DMS53 treated with DMSO at 0.1 percent for 48 hours (cell line): ENCODE measurements around the gene MOCS3.
A peak's percentile ranks its signal among the peaks of the same experiment; 100 is the strongest.

Source experiments
- DNase-seq: peaks from one replicate; lab custom pipeline; 2025; ENCODE audit not compliant: unreplicated experiment; lab: John Stamatoyannopoulos, UW

The MOCS3 gene

DNA sequence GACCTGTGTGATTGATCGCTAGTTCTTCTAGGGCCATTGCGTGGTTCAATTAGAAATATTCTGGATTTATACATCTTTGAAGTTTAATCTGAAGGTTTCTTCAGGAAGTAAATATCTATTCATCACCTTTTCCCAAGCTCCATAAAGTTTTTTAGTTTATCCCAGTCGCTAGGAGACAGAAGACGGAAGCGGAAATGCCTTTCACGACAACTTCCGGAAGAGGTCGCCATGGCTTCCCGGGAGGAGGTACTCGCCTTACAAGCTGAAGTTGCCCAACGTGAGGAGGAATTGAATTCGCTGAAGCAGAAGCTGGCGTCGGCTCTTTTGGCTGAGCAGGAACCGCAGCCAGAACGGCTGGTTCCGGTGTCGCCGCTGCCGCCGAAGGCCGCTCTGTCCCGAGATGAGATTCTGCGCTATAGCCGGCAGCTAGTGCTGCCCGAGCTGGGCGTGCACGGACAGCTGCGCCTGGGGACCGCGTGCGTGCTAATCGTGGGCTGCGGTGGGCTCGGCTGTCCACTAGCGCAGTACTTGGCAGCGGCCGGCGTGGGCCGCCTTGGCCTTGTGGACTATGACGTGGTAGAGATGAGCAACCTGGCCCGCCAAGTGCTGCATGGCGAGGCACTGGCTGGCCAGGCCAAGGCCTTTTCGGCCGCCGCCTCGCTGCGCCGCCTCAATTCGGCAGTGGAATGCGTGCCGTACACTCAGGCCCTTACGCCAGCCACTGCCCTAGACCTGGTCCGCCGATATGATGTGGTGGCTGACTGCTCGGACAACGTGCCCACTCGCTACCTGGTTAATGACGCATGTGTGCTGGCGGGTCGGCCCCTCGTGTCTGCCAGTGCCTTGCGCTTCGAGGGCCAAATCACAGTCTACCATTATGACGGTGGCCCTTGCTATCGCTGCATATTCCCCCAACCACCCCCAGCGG is at the start of gene MOCS3:
Gene MOCS3, plus strand, starts transcription at position 204 of the 928 bp plus-strand sequence. Its CDS starts 25 bp downstream, at position 229.
- DNase-seq, result peak; percentile 95

GRCh38 chr20:50909413-50909812 is 49.2 kb upstream of the MOCS3 start:
- no peak for DNase-seq

GRCh38 chr20:50911030-50911429 is 47.6 kb upstream of the MOCS3 start:
- DNase-seq, result no peak

DNA sequence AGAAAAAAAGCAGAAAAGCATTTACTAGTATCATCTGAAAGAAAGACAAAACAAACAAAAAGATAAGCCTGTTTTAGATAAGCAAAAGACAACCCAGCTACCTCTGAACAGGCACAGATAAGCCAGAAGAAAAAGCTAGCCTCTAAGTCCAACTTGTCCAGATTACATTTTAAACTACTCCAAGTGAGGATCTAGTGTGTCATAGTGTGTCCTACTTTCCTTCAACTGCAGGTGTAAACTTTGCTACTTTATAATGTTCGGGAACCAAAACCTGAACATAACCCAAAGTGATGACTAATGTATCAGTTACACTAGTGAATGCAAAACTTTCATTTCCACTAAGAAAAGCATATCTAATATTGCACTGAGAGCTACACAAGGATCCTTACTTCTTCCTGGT is 46.9 kb upstream of the MOCS3 start:
- no peak for DNase-seq

GRCh38 chr20:50913690-50914375 is 44.8 kb upstream of the MOCS3 start:
- DNase-seq, result no peak

GRCh38 chr20:50915424-50915823 is 43.2 kb upstream of the MOCS3 start:
- no peak for DNase-seq

DNA sequence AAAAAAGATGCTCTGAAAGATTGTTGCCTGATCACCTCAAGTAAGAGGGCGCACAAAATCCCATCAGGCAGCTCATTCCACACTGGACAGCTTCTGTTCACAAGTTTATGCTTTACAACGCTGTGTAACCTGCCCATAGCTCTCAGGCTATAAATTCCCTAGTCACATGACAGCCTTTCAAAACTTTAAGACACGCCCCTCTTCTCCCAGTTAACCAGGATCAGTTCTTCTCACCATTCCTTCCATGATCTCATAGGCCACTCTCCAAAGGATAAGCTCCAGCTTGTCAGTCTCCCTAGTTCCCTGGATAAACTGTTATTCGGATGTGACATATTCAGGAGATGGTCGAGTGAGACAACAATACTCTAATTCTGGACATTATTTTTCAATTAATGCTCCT is 42.4 kb upstream of the MOCS3 start:
- DNase-seq, result no peak

DNA sequence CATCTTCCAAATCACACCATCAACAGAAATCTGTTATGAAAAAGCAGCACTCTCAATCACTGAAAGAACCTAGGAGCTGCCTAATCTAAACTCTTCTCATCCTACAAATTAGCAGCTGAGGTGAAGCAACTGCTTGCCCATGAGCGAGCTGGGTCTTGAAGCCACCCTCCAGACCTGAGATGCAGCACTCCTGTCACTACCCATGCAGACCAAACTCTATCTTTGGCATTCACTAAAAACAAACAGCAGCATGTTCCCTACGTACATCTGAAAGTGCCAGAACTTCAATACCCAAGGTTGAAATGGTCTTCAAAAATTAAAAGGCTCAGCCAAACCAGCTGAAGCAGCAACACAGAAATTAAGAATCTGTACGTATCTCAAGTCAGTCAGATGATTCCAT is 41.7 kb upstream of the MOCS3 start:
- no peak for DNase-seq

DNA sequence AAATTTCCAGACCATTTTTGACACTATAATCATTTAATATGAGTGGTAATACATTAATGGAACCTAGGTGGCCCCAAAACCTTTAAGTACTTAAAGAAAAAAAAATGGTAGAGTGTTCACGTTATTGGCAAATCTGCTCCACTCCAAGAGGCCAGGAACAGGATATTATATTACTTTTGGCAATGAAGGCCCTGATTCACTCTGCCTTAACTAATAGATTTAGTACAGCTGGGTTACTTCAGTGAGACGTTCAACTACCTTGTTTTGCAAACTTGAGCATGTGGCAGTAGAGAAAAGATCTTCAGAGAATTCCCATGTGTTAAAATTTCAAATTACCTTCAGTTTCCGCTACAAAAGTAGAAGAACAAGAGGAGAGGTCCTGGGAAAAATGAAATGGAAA is 40.2 kb upstream of the MOCS3 start:
- no peak for DNase-seq

DNA sequence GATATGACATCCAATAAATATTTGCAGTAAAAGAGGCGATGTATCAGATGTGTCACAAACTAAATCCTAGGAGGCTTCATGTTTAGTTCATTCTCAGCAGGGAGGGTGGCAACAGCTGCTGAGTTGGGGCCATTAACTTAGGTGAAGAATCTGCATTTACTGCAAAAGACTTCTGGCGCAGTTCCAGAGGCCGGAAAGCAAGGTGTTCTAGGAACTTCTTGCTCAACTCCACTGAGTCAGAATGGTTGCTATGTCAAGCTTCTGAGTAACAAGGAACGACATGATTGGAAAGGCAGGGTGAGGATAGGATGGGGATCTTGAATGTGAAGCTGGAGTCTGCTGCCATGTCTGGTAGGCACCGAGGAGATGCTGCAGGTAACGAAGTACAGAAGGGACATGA is 39.1 kb upstream of the MOCS3 start:
- DNase-seq, result no peak

GRCh38 chr20:50920997-50921396 is 37.6 kb upstream of the MOCS3 start:
- DNase-seq, result no peak

GRCh38 chr20:50921803-50922501 is 36.7 kb upstream of the MOCS3 start:
- no peak for DNase-seq

DNA sequence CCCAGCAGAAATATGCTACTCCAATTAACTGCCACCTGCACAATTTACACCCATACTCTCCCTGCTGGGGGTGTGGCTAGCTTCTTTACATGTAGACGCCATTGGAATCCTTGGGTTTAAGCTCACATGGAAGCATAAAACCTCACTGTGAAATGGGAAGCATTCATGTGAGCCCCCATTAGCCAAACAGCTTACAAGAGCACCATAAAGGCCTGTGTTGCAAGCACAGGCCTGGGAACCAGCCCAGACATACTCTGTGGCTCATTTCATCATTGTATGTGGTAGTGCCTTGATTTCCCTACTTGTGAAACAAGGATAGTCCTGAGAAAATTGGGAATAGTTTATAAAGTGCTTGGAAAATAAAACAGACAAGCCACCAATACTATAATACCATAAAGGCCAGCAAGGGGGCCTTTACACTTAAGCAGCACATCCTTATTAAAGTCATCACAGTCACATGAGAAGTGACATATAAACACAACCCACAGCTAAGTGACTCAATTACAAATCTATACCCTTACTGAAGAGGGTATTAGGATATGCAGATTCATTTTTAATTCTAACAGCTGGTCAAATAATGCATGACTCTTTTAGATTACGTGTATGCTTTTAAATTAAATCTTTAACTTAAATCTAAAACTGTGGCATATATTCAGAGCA is 34.2 kb upstream of the MOCS3 start:
- no peak for DNase-seq

DNA sequence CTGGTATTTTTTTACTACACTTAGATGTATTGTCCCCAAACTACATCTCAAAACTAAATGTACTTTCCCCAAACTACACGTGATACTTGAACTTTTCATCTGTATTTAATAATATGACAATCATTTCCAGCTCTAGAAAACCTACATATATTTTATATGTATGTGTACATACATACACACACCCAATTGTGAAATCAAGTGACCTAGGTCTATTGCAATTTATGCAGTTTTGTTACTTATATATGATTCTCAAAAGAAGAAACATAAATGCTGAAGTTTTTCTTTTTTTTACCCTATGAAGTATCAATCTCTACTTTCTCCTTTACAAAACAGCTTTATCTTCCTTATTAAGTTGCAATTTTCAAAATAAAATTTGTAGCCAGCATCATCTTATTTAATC is 32.1 kb upstream of the MOCS3 start:
- DNase-seq, result no peak

DNA sequence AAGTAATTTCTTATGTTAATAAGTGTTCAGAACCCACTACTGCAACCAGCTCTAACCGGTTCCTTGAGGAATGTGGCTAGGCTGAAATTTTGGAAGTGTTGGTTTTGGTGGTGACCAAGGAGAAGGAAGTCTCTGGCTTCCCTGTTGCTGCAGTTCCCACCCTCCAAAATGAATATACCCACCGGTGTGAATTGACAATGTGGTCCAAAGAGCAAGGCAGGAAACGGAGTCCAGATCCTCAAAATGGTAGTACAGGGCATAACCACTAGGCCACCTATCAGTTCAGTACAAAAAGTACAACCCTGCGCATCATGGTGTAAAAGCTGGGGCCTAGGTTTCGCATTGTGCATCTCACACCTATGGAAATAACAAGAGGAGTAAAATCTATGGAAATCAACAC is 30.1 kb upstream of the MOCS3 start:
- no peak for DNase-seq

DNA sequence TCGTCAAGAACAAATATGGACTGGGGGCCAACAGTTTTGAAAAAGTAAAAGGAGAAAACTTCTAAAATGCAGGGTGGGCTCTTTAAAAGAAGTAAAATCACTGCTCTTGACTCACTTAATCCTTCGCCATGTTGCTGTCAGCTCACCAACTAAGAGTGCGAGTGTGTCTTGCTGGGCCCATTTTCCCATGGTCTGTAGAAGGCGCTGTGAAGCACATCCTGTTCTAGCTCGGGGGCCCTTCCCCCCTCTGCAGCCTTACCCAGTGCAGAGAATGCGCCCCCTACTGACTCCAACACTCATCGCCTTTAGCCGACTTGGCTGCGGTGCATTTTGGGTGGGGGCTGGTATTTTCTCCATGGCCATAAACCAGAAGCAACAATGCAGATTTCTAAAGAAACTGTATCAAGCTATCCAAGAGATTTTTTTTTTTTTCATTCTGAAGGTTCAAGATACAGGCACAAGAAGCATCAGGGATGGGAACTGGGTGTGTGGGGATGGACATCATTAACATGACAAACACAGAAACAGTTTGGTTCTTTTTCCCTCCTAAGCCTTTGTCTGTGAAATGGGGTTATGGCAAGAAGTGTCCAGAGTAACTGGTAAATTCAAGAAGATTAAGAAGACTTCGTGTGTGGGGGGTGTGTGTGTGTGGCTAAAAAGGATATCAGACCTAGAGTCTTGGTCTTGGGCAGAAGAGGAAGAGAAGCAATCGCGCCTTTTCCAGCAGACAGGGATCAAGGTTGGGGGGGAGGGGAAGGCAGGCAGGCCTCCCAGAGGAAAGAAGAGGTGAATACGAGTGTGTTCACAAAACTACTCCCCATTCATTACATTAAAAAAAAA is 29.1 kb upstream of the MOCS3 start:
- peak; percentile 79 for DNase-seq

DNA sequence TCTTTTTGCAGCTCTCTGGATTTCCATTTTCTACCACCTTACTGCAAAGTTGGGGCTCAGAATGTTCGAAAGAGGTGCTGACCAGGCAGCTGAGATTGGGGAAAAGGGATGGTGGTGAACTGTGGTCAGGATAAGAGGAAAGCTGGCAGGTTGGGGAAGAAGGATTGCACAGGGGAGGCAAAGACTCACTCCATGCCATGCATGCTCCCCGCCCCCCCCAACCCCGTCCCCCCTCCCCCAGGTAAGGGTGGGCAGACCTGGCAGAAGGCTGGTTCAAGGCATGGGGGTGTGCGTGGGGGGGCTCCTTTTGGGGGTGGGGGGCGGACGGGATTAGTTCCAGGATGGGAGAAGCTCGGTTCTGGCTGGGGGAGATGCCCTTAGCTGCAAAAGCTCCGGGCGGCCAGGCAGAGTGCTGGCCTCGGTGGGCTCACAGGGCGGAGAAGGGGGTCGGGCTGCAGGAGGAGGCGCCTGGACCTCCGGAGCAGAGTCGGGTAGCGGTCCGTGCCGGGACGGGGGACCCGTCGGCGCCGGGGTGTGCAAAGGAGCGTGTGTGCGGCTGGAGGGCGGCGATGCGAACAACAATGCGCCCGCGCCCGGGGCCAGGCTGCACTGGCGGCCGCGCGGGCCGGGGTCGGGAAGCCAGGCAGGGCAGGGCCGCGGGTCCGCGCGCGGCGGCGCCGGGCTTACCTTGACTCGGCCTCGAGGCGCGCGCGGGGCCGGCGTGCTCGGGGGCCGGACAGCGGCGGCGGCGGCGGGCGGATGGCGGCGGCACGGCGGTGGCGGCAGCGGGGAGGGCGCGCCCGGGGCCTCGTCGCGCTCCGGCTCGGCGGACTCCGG is 28.3 kb upstream of the MOCS3 start:
- DNase-seq, result no peak

DNA sequence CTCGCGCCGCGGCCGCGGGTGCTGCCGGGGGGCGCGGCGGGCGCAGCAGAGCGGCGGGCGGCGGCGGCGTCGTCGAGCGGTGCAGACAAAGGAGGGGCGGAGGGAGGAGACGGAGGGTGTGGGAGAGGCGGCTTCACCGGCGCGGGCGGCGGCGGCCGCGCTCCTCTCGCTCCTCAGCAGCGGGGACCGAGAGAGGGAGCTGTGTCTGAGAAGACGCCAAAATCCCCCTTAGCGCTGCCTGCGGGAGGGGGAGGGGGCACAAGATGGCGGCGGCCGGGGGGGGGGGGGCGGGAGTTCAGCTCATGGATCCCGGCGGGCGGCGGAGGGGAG is 27.7 kb upstream of the MOCS3 start:
- DNase-seq, result no peak

- DNase-seq, result peak; percentile 93
Observed at GRCh38 chr20:50931306-50932015, 27.2 kb upstream of the MOCS3 start, which contains the start of gene ADNP. Gene ADNP (minus strand): TSS chr20:50931437. CDS start chr20:50903996, 27,441 bp downstream.
